CD14-positive monocyte (primary cell): ENCODE results near the gene RUVBL1. TPM values are rescaled to one million over a fixed set of nuclear protein-coding genes. Genes with fewer than 3 reads are reported as not detected.

ENCODE experiments used
- DNase-seq, 3 donors: peaks; one replicate each; pipeline ENCODE4 v3.0.0-alpha.2; 2011 to 2022
- H2AFZ ChIP-seq: 2 replicates; pipeline ENCODE4 v1.6.0; 2012; ENCODE audit warnings: mild to moderate bottlenecking, low read depth, low read length, inconsistent platforms; ENCODE audit not compliant: insufficient read depth, poor library complexity, severe bottlenecking
- H3K27ac ChIP-seq, 2 donors: 1 replicate in 1 of 2; 2 replicates in 1 of 2; pipeline ENCODE4 v1.5.1; 2012 to 2013; ENCODE audit warnings: low read length in 2 of 2, control low read depth in 1 of 2, inconsistent platforms in 1 of 2, low read depth in 1 of 2, mild to moderate bottlenecking in 1 of 2
- H3K27me3 ChIP-seq, 2 donors: one replicate each; pipeline versions ENCODE4 v1.6.0 to v1.6.1; 2011 to 2013; ENCODE audit warnings: low read length in 2 of 2; ENCODE audit not compliant: control insufficient read depth in 2 of 2, insufficient read depth in 2 of 2
- H3K36me3 ChIP-seq, 2 donors: replicated peaks in 1 of 2; 1 replicate in 1 of 2; 2 replicates in 1 of 2; pipeline versions ENCODE4 v1.5.1 to v1.6.1; 2012 to 2013; ENCODE audit warnings: low read length in 2 of 2, control low read depth in 1 of 2, inconsistent platforms in 1 of 2, mild to moderate bottlenecking in 1 of 2; ENCODE audit not compliant: insufficient read depth in 2 of 2, control insufficient read depth in 1 of 2
- H3K4me1 ChIP-seq, 2 donors: 1 replicate in 1 of 2; 2 replicates in 1 of 2; pipeline versions ENCODE4 v1.5.1 to v1.6.1; 2012 to 2013; ENCODE audit warnings: low read length in 2 of 2, control low read depth in 1 of 2, inconsistent platforms in 1 of 2, mild to moderate bottlenecking in 1 of 2, moderate library complexity in 1 of 2; ENCODE audit not compliant: insufficient read depth in 2 of 2, control insufficient read depth in 1 of 2
- H3K4me2 ChIP-seq: replicated peaks from 2 replicates; pipeline ENCODE3; 2012; ENCODE audit warnings: low read length, moderate library complexity, mild to moderate bottlenecking; ENCODE audit not compliant: poor library complexity, severe bottlenecking; ENCODE audit errors: extremely low read depth
- H3K4me3 ChIP-seq, 3 experiments: fragments of 200-600 bp in 1 of 3; sonication (generic) in 1 of 3; replicated peaks in 1 of 3; 1 replicate in 2 of 3; 2 replicates in 1 of 3; pipeline ENCODE4 v1.5.1; 2011 to 2013; ENCODE audit warnings: low read length in 3 of 3, mild to moderate bottlenecking in 3 of 3, control low read depth in 2 of 3, low read depth in 2 of 3, inconsistent platforms in 1 of 3, moderate library complexity in 1 of 3
- H3K79me2 ChIP-seq: 2 replicates; pipeline ENCODE4 v1.6.0; 2012; ENCODE audit warnings: mild to moderate bottlenecking, control low read depth, inconsistent platforms, low read length, moderate library complexity; ENCODE audit not compliant: insufficient read depth
- H3K9ac ChIP-seq: 2 replicates; pipeline ENCODE4 v1.6.0; 2017; ENCODE audit warnings: low read length, mild to moderate bottlenecking; ENCODE audit not compliant: insufficient read depth, poor library complexity, severe bottlenecking
- H3K9me3 ChIP-seq, 2 donors: replicated peaks in 1 of 2; 1 replicate in 1 of 2; 2 replicates in 1 of 2; pipeline versions ENCODE4 v1.5.1 to v1.6.1; 2012 to 2013; ENCODE audit warnings: low read length in 2 of 2, control low read depth in 1 of 2; ENCODE audit not compliant: control insufficient read depth in 1 of 2, insufficient read depth in 1 of 2
- H4K20me1 ChIP-seq: 2 replicates; pipeline ENCODE4 v1.6.0; 2012; ENCODE audit warnings: mild to moderate bottlenecking, low read length, control low read depth, moderate library complexity; ENCODE audit not compliant: insufficient read depth
- H3K27ac Mint-ChIP-seq, 7 donors: one replicate each; pipeline ENCODE4 v1.8.0; 2020; ENCODE audit warnings: mild to moderate bottlenecking in 7 of 7, mixed read lengths in 7 of 7, moderate library complexity in 6 of 7, inconsistent platforms in 2 of 7
- H3K27me3 Mint-ChIP-seq, 3 donors: one replicate each; pipeline ENCODE4 v1.8.0; 2021 to 2022; ENCODE audit warnings: low read depth in 3 of 3, mild to moderate bottlenecking in 3 of 3, mixed read lengths in 3 of 3, moderate library complexity in 3 of 3, inconsistent platforms in 1 of 3
- H3K36me3 Mint-ChIP-seq, 2 donors: one replicate each; pipeline ENCODE4 v1.8.0; 2020; ENCODE audit warnings: mixed read lengths in 2 of 2, inconsistent platforms in 1 of 2, mild to moderate bottlenecking in 1 of 2
- H3K4me1 Mint-ChIP-seq: one replicate; pipeline ENCODE4 v1.8.0; 2020; ENCODE audit warnings: mild to moderate bottlenecking, mixed read lengths
- H3K4me3 Mint-ChIP-seq, 2 donors: one replicate each; pipeline ENCODE4 v1.8.0; 2020; ENCODE audit warnings: mild to moderate bottlenecking in 2 of 2, mixed read lengths in 2 of 2, moderate library complexity in 1 of 2
- H3K9me3 Mint-ChIP-seq, 7 donors: one replicate each; pipeline ENCODE4 v1.8.0; 2020 to 2022; ENCODE audit warnings: mixed read lengths in 7 of 7, mild to moderate bottlenecking in 6 of 7, moderate library complexity in 6 of 7, inconsistent platforms in 2 of 7
- WGBS: methylation state at CpG from one replicate; pipeline ENCODE4 v1.1.5; 2013; ENCODE audit warnings: missing lambda C conversion rate; ENCODE audit not compliant: insufficient coverage; 5-methylcytosine and 5-hydroxymethylcytosine counted together
- intact Hi-C, 2 donors: fragments of 100-400 bp; cut with micrococcal nuclease; formaldehyde crosslinking; loops; one replicate each; pipeline versions ENCODE4 v1.15.0 to v1.15.1; 2023
- polyA plus RNA-seq, 3 donors: library from polyadenylated mRNA; depleted of rRNA in 1 of 3; unstranded in 2 of 3; stranded (reverse) in 1 of 3; fragments of 300-500 nt in 2 of 3; fragments of >200 nt in 1 of 3; fragmentation: Illumina TruSeq in 2 of 3; gene quantifications; 1 replicate in 2 of 3; 2 replicates in 1 of 3; pipeline ENCODE4 v1.2.3, GENCODE V29; 2012 to 2021
- TF ChIP-seq, protein P1 (sequence below): fragments of 200-600 bp; IDR thresholded peaks from one replicate; pipeline ENCODE4 v1.8.0; 2022; ENCODE audit warnings: antibody characterized with exemption, mild to moderate bottlenecking

RUVBL1 gene
- polyA plus RNA-seq, 3 donors, result 11.0 to 16.2 (median 14.4) TPM

DNA sequence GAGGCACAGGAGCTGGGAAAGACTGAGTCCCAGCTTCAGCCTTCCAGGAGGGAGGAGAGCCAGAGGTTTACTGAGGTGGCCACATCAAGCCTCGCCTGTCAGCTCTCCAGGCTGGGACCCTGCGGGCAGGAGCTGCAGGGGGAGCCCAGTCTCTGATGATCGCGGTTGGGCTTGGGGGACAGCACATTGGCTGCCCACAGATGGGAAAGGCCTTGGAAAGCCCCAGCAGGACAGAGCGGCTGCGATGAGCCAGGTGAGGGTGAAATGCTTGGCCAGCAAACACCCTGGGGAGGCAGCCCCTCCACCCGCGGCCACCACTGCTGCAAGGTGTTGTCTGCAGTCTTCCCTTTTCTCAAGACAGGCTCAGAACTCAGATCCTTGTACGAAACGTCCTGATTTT, 40.2 kb downstream of the RUVBL1 start:
- Mint-ChIP-seq H3K27ac (no peak overlapping the region), H3K4me1 (peaks cover 4% of the 10 kb centered on the region), H3K36me3 (peaks cover 79 to 80% of the 10 kb centered on the region in 2 donors), H3K27me3 (no peaks in the 10 kb centered on the region), H3K9me3 (no peaks in the 10 kb centered on the region), H3K4me3 (no peak overlapping the region)
- WGBS, result 98% methylated on average over 10 of the region's 10 CpGs
- Histone ChIP-seq H2AFZ (no peak overlapping the region), H3K4me3 (no peak overlapping the region), H3K79me2 (no peaks in the 10 kb centered on the region), H4K20me1 (no peaks in the 10 kb centered on the region), H3K9ac (no peak overlapping the region), H3K27ac (no peak overlapping the region), H3K4me2 (no peak overlapping the region), H3K9me3 (no peaks in the 10 kb centered on the region), H3K4me1 (no peaks in the 10 kb centered on the region), H3K27me3 (no peaks in the 10 kb centered on the region), H3K36me3 (peaks cover 34 to 91% of the 10 kb centered on the region in 2 donors)
- TF ChIP-seq, protein P1, sequence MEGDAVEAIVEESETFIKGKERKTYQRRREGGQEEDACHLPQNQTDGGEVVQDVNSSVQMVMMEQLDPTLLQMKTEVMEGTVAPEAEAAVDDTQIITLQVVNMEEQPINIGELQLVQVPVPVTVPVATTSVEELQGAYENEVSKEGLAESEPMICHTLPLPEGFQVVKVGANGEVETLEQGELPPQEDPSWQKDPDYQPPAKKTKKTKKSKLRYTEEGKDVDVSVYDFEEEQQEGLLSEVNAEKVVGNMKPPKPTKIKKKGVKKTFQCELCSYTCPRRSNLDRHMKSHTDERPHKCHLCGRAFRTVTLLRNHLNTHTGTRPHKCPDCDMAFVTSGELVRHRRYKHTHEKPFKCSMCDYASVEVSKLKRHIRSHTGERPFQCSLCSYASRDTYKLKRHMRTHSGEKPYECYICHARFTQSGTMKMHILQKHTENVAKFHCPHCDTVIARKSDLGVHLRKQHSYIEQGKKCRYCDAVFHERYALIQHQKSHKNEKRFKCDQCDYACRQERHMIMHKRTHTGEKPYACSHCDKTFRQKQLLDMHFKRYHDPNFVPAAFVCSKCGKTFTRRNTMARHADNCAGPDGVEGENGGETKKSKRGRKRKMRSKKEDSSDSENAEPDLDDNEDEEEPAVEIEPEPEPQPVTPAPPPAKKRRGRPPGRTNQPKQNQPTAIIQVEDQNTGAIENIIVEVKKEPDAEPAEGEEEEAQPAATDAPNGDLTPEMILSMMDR, result no peak
- intact Hi-C loops, result no loop called here
- DNase-seq, result no peak

DNA sequence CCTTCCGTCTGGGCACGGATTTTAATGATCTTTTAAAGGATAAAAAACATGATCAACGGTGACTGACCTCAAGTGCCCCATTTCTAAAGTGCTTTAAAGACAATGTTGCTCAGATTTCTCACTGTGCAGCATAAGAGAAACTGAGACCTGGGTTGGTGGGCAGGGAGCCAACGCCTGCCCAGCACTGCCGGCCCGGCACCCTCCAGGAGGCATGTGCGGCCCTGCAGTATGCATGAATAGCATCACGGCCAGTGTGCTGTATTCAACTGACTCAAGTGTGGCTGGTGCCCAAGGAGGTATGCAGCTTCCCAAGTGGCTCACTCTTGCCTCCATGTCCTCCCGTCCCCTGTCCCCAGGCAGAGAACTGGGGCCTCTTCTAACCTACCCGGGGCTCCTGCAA, 41.1 kb downstream of the RUVBL1 start:
- no peak overlapping the region for H3K4me3 Mint-ChIP-seq
- no peaks in the 10 kb centered on the region for H3K9me3 Mint-ChIP-seq
- H3K27ac Mint-ChIP-seq, result no peak overlapping the region
- H3K36me3 Mint-ChIP-seq, result peaks cover 77 to 79% of the 10 kb centered on the region in 2 donors
- DNase-seq, result no peak
- H3K4me1 ChIP-seq, result peaks cover 4 to 5% of the 10 kb centered on the region in 2 donors
- no peak overlapping the region for H3K4me2 ChIP-seq
- H3K9me3 ChIP-seq, result no peaks in the 10 kb centered on the region
- intact Hi-C loops, result no loop called here
- TF ChIP-seq, protein P1, result no peak
- H3K4me1 Mint-ChIP-seq, result peaks cover 7% of the 10 kb centered on the region
- no peak overlapping the region for H2AFZ ChIP-seq
- peaks cover 33 to 87% of the 10 kb centered on the region in 2 donors for H3K36me3 ChIP-seq
- H3K9ac ChIP-seq, result no peak overlapping the region
- no peaks in the 10 kb centered on the region for H3K79me2 ChIP-seq
- WGBS, result 99% methylated on average over 9 of the region's 10 CpGs
- no peak overlapping the region for H3K27ac ChIP-seq
- no peaks in the 10 kb centered on the region for H4K20me1 ChIP-seq
- no peaks in the 10 kb centered on the region for H3K27me3 Mint-ChIP-seq
- H3K4me3 ChIP-seq, result no peak overlapping the region
- H3K27me3 ChIP-seq, result no peaks in the 10 kb centered on the region
